GM23248 (cell line): ENCODE data around the gene FAM83D.

Experiments
- EZH2 ChIP-seq: fragments of 200-600 bp; sonication (generic); IDR thresholded peaks from 2 replicates; pipeline ENCODE4 v1.6.1; 2018; ENCODE audit warnings: antibody characterized with exemption, mild to moderate bottlenecking; ENCODE audit not compliant: insufficient read depth, poor library complexity, severe bottlenecking
- EZH2phosphoT487 ChIP-seq: fragments of 200-600 bp; sonication (generic); IDR thresholded peaks from 2 replicates; pipeline ENCODE4 v1.6.1; 2018; ENCODE audit warnings: antibody characterized with exemption, moderate library complexity, mild to moderate bottlenecking, low read depth; ENCODE audit not compliant: insufficient read depth

DNA sequence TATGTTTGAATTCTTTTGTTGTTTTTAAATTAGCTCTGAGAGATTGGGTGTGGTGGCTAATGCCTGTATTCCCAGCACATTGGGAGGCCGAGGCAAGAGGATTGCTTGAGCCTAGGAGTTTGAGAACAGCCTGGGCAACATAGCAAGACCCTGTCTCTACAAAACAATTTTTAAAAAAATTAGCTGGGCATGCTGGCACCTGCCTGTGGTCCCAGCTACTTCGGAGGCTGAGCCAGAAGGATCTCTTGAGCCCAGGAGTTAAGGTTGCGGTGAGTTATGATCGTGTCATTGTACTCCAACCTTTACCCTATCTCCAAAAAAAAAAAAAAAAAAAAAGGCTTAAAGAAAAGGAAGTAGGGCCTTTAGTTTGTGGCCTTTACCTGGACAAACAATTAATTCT lies 58.8 kb downstream of the FAM83D start:
- no peak for TF ChIP-seq EZH2phosphoT487
- TF ChIP-seq EZH2, result no peak
